Measurements from ENCODE around the gene MVB12B. TPM values are rescaled to one million over a fixed set of nuclear protein-coding genes. Genes with fewer than 3 reads are reported as not detected.

The MVB12B gene
- total and polyA plus RNA-seq, 2 of the 13 experiments (the other 11 are each of a cell fraction or from before 2014, with no cell fraction given) = 12.1 to 30.1 TPM

- TSS peak; percentile 97 for BruUV-seq (replicated peaks)
- TF ChIP-seq SAP130 (CRISPR knock-in tag; IDR thresholded peaks at IDR 0.05; ENCODE audit: low read depth) = peak; percentile 54
- TF ChIP-seq E2F5 (CRISPR knock-in tag; conservative IDR thresholded peaks at IDR 0.05) = no peak
- 0 out of 2 replicates have a peak, but pooled peaks have one; percentile 52 for TF ChIP-seq BRCA1 (CRISPR knock-in tag; IDR thresholded peaks at IDR 0.05)
- no peak for TF ChIP-seq HCFC1 (IDR thresholded peaks at IDR 0.05; ENCODE audit: low read depth, low read length)
- TF ChIP-seq RERE (CRISPR knock-in tag; IDR thresholded peaks at IDR 0.05; ENCODE audit: low read depth) = no peak; the same call in 1 of the 2 replicates
- TF ChIP-seq ATF6 (CRISPR knock-in tag; conservative IDR thresholded peaks at IDR 0.05) = 0 out of 2 replicates have a peak, but pooled peaks have one; percentile 42
- TF ChIP-seq ZNF549 (CRISPR knock-in tag; IDR thresholded peaks at IDR 0.05) = 0 out of 2 replicates have a peak, but pooled peaks have one; percentile 40
- peak; percentile 82; the same call in 1 of the 2 replicates for TF ChIP-seq THRA (CRISPR knock-in tag; IDR thresholded peaks at IDR 0.05; ENCODE audit: borderline replicate concordance)
- no peak for TF ChIP-seq ZNF326 (CRISPR knock-in tag; IDR thresholded peaks at IDR 0.05; ENCODE audit: borderline replicate concordance)
- TF ChIP-seq NR2F2 (IDR thresholded peaks at IDR 0.05; ENCODE audit: borderline replicate concordance, low read depth) = no peak
- TF ChIP-seq ATF2 (CRISPR knock-in tag; IDR thresholded peaks at IDR 0.05) = peak; percentile 68
- TF ChIP-seq STAG1 (CRISPR knock-in tag; IDR thresholded peaks at IDR 0.05) = no peak; the same call in 1 of the 2 replicates
These were observed 200.6 kb downstream of the MVB12B start for GRCh38 chr9:126527109-126527825.

More at GRCh38 chr9:126527109-126527825, 200.6 kb downstream of the MVB12B start:
- Histone ChIP-seq H3K9me3 (ENCODE audit: low read length) (no peaks in the 10 kb centered on the region), H4K20me1 (ENCODE audit: insufficient read depth, low read length) (no peaks in the 10 kb centered on the region), H3K79me2 (ENCODE audit: insufficient read depth, low read length) (no peaks in the 10 kb centered on the region), H3K4me3 (replicated peaks in 1 of 3; ENCODE audit: insufficient read depth in 1 of 3, low read depth in 2 of 3, low read length in 3 of 3) (peak overlapping the region; percentile 0 to 65 (median 34); a peak in 5 of 6 replicates), H3K4me1 (ENCODE audit: insufficient read depth, low read length) (peaks cover 100% of the 10 kb centered on the region), H3K9ac (ENCODE audit: insufficient read depth, low read depth, low read length) (peak overlapping the region; percentile 71), H3K27me3 (ENCODE audit: control insufficient read depth in 1 of 2, insufficient read depth in 2 of 2, low read length in 2 of 2) (no peaks in the 10 kb centered on the region), H2AFZ (ENCODE audit: low read length) (no peak overlapping the region), H3K27ac (ENCODE audit: extremely low read length, insufficient read depth, low read length) (peak overlapping the region; percentile 91), H3K36me3 (replicated peaks in 1 of 2; ENCODE audit: control insufficient read depth in 1 of 2, insufficient read depth in 2 of 2, low read length in 2 of 2) (no peaks in the 10 kb centered on the region), H3K4me2 (ENCODE audit: low read depth, low read length) (peak overlapping the region; percentile 85)
- ATAC-seq (peak; percentile 83), FAIRE-seq (peak; percentile 99), DNase-seq (ENCODE audit: low spot score) (peak; percentile 98)
- ChIA-PET CTCF (ENCODE audit: low intra/inter-chr PET ratio, low total read pairs) (no interaction called here), POLR2A (interaction anchor here (1.5 kb wide), 1 partner anchor 10 kb away, joined by 5 read pairs; no protein-coding TSS in a partner anchor)
- intact Hi-C loops (cut with micrococcal nuclease; ENCODE audit: unreplicated experiment) = loop anchor here (1.0 kb wide), 2 partner anchors 10 to 26 kb away; no protein-coding TSS in a partner anchor
- WGBS (ENCODE audit: low lambda C conversion rate) = 2% methylated on average over 13 of the region's 20 CpGs
- in situ Hi-C loops (cut with HindIII; ENCODE audit: extremely low pct_ligation_motif_present, low pct_unique_long_range_greater_than_20kb) = no loop called here
